Calu3 (cell line): ENCODE measurements around the gene NUDT14. TPM values are rescaled to one million over a fixed set of nuclear protein-coding genes. Genes with fewer than 3 reads are reported as not detected.

Experiments
- BruUV-seq: library from RNA; stranded (reverse); fragments of 400-500 nt; replicated peaks from 2 replicates; lab custom pipeline; 2021; lab: Mats Ljungman, UMichigan
- CTCF ChIA-PET: fragments of 300-600 bp; sonication (Branson Sonifier 250); formaldehyde crosslinking; loops from one replicate; lab custom pipeline; 2022; ENCODE audit warnings: antibody characterized with exemption; lab: Charles Lee
- DNase-seq: peaks from one replicate; pipeline ENCODE4 v3.0.0; 2022
- H3K27ac Mint-ChIP-seq: one replicate; pipeline ENCODE4 v1.8.0; 2022; ENCODE audit warnings: mixed read lengths; ENCODE audit not compliant: unreplicated experiment
- H3K27me3 Mint-ChIP-seq: one replicate; pipeline ENCODE4 v1.8.0; 2022; ENCODE audit warnings: mixed read lengths; ENCODE audit not compliant: unreplicated experiment
- H3K36me3 Mint-ChIP-seq: one replicate; pipeline ENCODE4 v1.8.0; 2022; ENCODE audit warnings: mild to moderate bottlenecking, moderate library complexity, mixed read lengths; ENCODE audit not compliant: insufficient read depth, unreplicated experiment
- H3K4me1 Mint-ChIP-seq: one replicate; pipeline ENCODE4 v1.8.0; 2022; ENCODE audit warnings: mild to moderate bottlenecking, low read depth, mixed read lengths; ENCODE audit not compliant: unreplicated experiment
- H3K4me3 Mint-ChIP-seq: one replicate; pipeline ENCODE4 v1.8.0; 2022; ENCODE audit warnings: mild to moderate bottlenecking, low read depth, moderate library complexity, mixed read lengths; ENCODE audit not compliant: unreplicated experiment
- H3K9me3 Mint-ChIP-seq: one replicate; pipeline ENCODE4 v1.8.0; 2022; ENCODE audit warnings: low read depth, mixed read lengths; ENCODE audit not compliant: unreplicated experiment
- intact Hi-C: fragments of 100-400 bp; cut with micrococcal nuclease; formaldehyde crosslinking; loops from one replicate; pipeline ENCODE4 v1.10.0; 2022; ENCODE audit not compliant: unreplicated experiment
- total RNA-seq: library from RNA; stranded (reverse); gene quantifications from 2 replicates; pipeline ENCODE4 v1.2.3, GENCODE V29; 2022
- TF ChIP-seq, protein P1 (sequence below): fragments of 200-600 bp; IDR thresholded peaks from one replicate; pipeline ENCODE4 v1.8.0; 2022; ENCODE audit warnings: antibody characterized with exemption; ENCODE audit not compliant: unreplicated experiment

NUDT14 gene
- total RNA-seq, 1 experiment from 2014 or later, result 38.0 TPM

DNA sequence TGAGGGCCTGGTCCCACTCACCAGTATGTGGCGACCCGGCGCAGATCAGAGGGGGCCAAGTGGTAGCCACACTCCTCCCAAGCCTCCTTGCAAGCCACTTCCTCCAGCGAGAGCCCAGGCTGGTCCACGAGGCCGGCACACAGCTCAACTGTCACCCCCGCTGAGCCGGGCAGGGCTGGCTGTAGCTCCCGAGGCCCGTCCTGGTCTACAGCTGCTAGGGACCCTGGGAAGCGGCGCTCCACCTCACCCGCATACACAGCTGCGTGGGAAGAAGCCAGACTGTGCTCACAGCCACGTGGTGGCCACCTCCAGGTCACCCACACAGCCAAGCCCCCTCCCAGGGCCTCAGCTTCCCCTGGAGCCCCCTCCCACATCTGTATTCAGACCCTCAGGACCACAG lies 4.6 kb downstream of the NUDT14 start:
- no peaks in the 10 kb centered on the region for H3K27me3 Mint-ChIP-seq
- H3K27ac Mint-ChIP-seq, result no peak overlapping the region
- CTCF ChIA-PET, result interaction anchor here (1.1 kb wide), 1 partner anchor 19 kb away, joined by 3 read pairs; no protein-coding TSS in a partner anchor
- TF ChIP-seq, protein P1, sequence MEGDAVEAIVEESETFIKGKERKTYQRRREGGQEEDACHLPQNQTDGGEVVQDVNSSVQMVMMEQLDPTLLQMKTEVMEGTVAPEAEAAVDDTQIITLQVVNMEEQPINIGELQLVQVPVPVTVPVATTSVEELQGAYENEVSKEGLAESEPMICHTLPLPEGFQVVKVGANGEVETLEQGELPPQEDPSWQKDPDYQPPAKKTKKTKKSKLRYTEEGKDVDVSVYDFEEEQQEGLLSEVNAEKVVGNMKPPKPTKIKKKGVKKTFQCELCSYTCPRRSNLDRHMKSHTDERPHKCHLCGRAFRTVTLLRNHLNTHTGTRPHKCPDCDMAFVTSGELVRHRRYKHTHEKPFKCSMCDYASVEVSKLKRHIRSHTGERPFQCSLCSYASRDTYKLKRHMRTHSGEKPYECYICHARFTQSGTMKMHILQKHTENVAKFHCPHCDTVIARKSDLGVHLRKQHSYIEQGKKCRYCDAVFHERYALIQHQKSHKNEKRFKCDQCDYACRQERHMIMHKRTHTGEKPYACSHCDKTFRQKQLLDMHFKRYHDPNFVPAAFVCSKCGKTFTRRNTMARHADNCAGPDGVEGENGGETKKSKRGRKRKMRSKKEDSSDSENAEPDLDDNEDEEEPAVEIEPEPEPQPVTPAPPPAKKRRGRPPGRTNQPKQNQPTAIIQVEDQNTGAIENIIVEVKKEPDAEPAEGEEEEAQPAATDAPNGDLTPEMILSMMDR, result no peak
- intact Hi-C loops, result no loop called here
- no peaks in the 10 kb centered on the region for H3K9me3 Mint-ChIP-seq
- H3K4me1 Mint-ChIP-seq, result peaks cover 9% of the 10 kb centered on the region
- no peak for DNase-seq
- H3K4me3 Mint-ChIP-seq, result no peak overlapping the region
- peaks cover 8% of the 10 kb centered on the region for H3K36me3 Mint-ChIP-seq
- no TSS peak for BruUV-seq

- BruUV-seq, result no TSS peak
- intact Hi-C loops, result no loop called here
- H3K4me1 Mint-ChIP-seq, result peaks cover 9% of the 10 kb centered on the region
- H3K27me3 Mint-ChIP-seq, result peaks cover 9% of the 10 kb centered on the region
- no peak for DNase-seq
- TF ChIP-seq, protein P1, result no peak
- H3K9me3 Mint-ChIP-seq, result no peaks in the 10 kb centered on the region
- H3K27ac Mint-ChIP-seq, result no peak overlapping the region
- no peak overlapping the region for H3K4me3 Mint-ChIP-seq
- H3K36me3 Mint-ChIP-seq, result peaks cover 7% of the 10 kb centered on the region
- CTCF ChIA-PET, result no interaction called here
These were observed 6.9 kb downstream of the NUDT14 start for GRCh38 chr14:105173901-105174894.

GRCh38 chr14:105173145-105173544 lies 8.0 kb downstream of the NUDT14 start:
- Mint-ChIP-seq H3K4me3 (no peak overlapping the region), H3K36me3 (peaks cover 14% of the 10 kb centered on the region), H3K27ac (no peak overlapping the region), H3K9me3 (no peaks in the 10 kb centered on the region), H3K4me1 (peaks cover 9% of the 10 kb centered on the region), H3K27me3 (peaks cover 11% of the 10 kb centered on the region)
- no TSS peak for BruUV-seq
- intact Hi-C loops, result no loop called here
- DNase-seq, result no peak
- TF ChIP-seq, protein P1, result no peak
- CTCF ChIA-PET, result interaction anchor here (0.7 kb wide), 1 partner anchor 155 kb away, joined by 6 read pairs; no protein-coding TSS in a partner anchor

DNA sequence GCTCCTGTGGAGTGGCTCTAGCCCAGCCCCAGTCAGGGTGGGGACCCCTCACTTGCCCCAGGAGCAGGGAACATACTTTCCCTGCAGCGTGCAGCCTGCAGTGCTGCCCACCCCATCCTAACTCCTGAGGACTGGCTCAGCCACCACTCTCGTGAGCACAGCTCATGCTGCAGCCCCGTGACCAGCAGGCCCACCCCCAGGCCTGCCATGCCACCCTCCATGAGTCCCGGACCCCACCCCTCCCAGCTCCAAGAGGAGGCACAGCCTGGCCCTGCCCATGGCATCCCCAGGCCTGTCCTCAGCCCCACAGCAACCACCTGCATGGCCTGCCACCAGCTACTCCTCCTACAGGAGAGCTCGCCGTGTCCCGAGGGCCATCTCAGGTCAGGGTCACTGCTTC lies 8.6 kb downstream of the NUDT14 start:
- no peak overlapping the region for H3K4me3 Mint-ChIP-seq
- H3K4me1 Mint-ChIP-seq, result peaks cover 9% of the 10 kb centered on the region
- H3K27ac Mint-ChIP-seq, result no peak overlapping the region
- BruUV-seq, result no TSS peak
- intact Hi-C loops, result no loop called here
- CTCF ChIA-PET, result interaction anchor here (0.7 to 1.8 kb wide), 2 partner anchors 53 to 154 kb away, joined by 4 to 6 read pairs; no protein-coding TSS in a partner anchor
- TF ChIP-seq, protein P1, result no peak
- DNase-seq, result no peak
- H3K36me3 Mint-ChIP-seq, result peaks cover 14% of the 10 kb centered on the region
- H3K27me3 Mint-ChIP-seq, result peaks cover 11% of the 10 kb centered on the region
- no peaks in the 10 kb centered on the region for H3K9me3 Mint-ChIP-seq
